Muscle of leg (tissue), 9 donors: ENCODE measurements around the gene SPATA33. TPM values are rescaled to one million over a fixed set of nuclear protein-coding genes. Genes with fewer than 3 reads are reported as not detected.

ENCODE experiments used
- polyA plus RNA-seq, 8 donors: library from polyadenylated mRNA; unstranded; fragments of 120-200 nt; gene quantifications; one replicate each; pipeline versions ENCODE4 v1.2.1 to v1.2.3, GENCODE V29; 2013; ENCODE audit warnings: inconsistent platforms in 1 of 8, low replicate concordance in 1 of 8; ENCODE audit not compliant: insufficient read length in 8 of 8, insufficient read depth in 1 of 8
- total RNA-seq: library from RNA; stranded (reverse); fragments of 120-200 nt; gene quantifications from one replicate; pipeline ENCODE4 v1.2.4, GENCODE V29; 2013

SPATA33 gene
- total and polyA plus RNA-seq, 9 donors: 2.7 to 7.1 (median 4.7) TPM

Other genes with a start within 250 kb of the SPATA33 start
- 34.0 TPM for gene ANKRD11, start 167.3 kb upstream of the SPATA33 start, total RNA-seq
- 10 to 100 TPM; 52.8 to 79.8 (median 64.7) TPM for gene ANKRD11, start 167.3 kb upstream of the SPATA33 start, polyA plus RNA-seq
- gene SPG7, start 149.4 kb upstream of the SPATA33 start, total RNA-seq: 73.5 TPM
- gene SPG7, start 149.4 kb upstream of the SPATA33 start, polyA plus RNA-seq: 10 to 100 TPM; 48.2 to 84.9 (median 64.5) TPM
- 5,363 TPM for gene RPL13, start 97.2 kb upstream of the SPATA33 start, total RNA-seq
- gene RPL13, start 97.2 kb upstream of the SPATA33 start, polyA plus RNA-seq: 1,000 to 10,000 TPM; 3,790 to 5,718 (median 4,430) TPM
- 0.09 TPM for gene CPNE7, start 82.1 kb upstream of the SPATA33 start, total RNA-seq
- gene CPNE7, start 82.1 kb upstream of the SPATA33 start, polyA plus RNA-seq: under 1 TPM in 7 of 8 donors, not detected in 1; 0.15 to 0.53 (median 0.26) TPM
- gene DPEP1, start 44.2 kb upstream of the SPATA33 start, total RNA-seq: 0.53 TPM
- gene DPEP1, start 44.2 kb upstream of the SPATA33 start, polyA plus RNA-seq: 10 to 100 TPM in 1 of 8 donors, 1 to 10 TPM in 4, under 1 TPM in 3; 0.35 to 10.5 (median 1.1) TPM
- 38.9 TPM for gene CHMP1A, start 128 bp upstream of the SPATA33 start, total RNA-seq
- gene CHMP1A, start 128 bp upstream of the SPATA33 start, polyA plus RNA-seq: 10 to 100 TPM; 49.4 to 57.8 (median 52.3) TPM
- gene CDK10, start 28.9 kb downstream of the SPATA33 start, total RNA-seq: 47.5 TPM
- 10 to 100 TPM; 44.4 to 65.0 (median 54.2) TPM for gene CDK10, start 28.9 kb downstream of the SPATA33 start, polyA plus RNA-seq
- gene SPATA2L, start 43.9 kb downstream of the SPATA33 start, total RNA-seq: 3.0 TPM
- gene SPATA2L, start 43.9 kb downstream of the SPATA33 start, polyA plus RNA-seq: 1 to 10 TPM; 1.5 to 4.1 (median 2.6) TPM
- gene VPS9D1, start 63.1 kb downstream of the SPATA33 start, total RNA-seq: 6.1 TPM
- gene VPS9D1, start 63.1 kb downstream of the SPATA33 start, polyA plus RNA-seq: 10 to 100 TPM in 6 of 8 donors, 1 to 10 TPM in 2; 8.2 to 13.4 (median 11.0) TPM
- gene ZNF276, start 63.7 kb downstream of the SPATA33 start, total RNA-seq: 21.4 TPM
- gene ZNF276, start 63.7 kb downstream of the SPATA33 start, polyA plus RNA-seq: 10 to 100 TPM; 17.1 to 28.2 (median 21.8) TPM
- 7.1 TPM for gene FANCA, start 158.8 kb downstream of the SPATA33 start, total RNA-seq
- gene FANCA, start 158.8 kb downstream of the SPATA33 start, polyA plus RNA-seq: 10 to 100 TPM; 10.2 to 21.8 (median 14.6) TPM
- 1.6 TPM for gene SPIRE2, start 170.6 kb downstream of the SPATA33 start, total RNA-seq
- gene SPIRE2, start 170.6 kb downstream of the SPATA33 start, polyA plus RNA-seq: 1 to 10 TPM; 1.9 to 4.2 (median 3.2) TPM
- gene TCF25, start 215.8 kb downstream of the SPATA33 start, total RNA-seq: 109 TPM
- 100 to 1,000 TPM; 104 to 141 (median 123) TPM for gene TCF25, start 215.8 kb downstream of the SPATA33 start, polyA plus RNA-seq